ENCODE data around the gene NHS. TPM values are rescaled to one million over a fixed set of nuclear protein-coding genes. Genes with fewer than 3 reads are reported as not detected.

NHS gene
- total RNA-seq, 1 donor, result 10.5 TPM

DNA sequence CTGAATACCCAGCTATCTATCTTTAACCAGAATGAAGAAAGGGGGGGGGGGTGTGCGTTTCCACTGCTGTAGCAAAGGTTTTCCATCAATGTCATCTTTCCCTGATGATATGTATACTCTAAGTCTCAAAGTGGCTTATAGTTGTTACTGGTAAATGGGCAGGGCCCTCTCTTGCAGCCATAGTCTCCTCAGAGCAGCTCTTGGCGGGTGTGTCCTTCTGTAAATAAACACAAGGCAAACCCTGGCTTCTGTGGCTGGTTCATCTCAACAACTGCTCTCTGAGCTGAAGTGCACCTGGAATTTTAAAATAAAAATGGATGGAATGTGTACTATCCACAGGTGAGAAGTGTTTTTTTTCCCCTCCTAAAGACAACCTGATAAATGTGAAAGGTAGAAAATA, 304.8 kb downstream of the NHS start:
- H3K4me1 ChIP-seq (ENCODE audit: insufficient read depth, low read length), result no peaks in the 10 kb centered on the region
- H3K27ac ChIP-seq (ENCODE audit: low read depth, low read length), result no peak overlapping the region
- TF ChIP-seq CTCF (IDR thresholded peaks at IDR 0.05; ENCODE audit: extremely low read depth, low read depth, low read length), result no peak
- DNase-seq (ENCODE audit: insufficient read length, low spot score, missing footprints), result no peak
- H4K20me1 ChIP-seq (ENCODE audit: insufficient read depth, low read length), result peaks cover 13% of the 10 kb centered on the region
- no peaks in the 10 kb centered on the region for H3K79me2 ChIP-seq (ENCODE audit: insufficient read depth, low read length)
- H2AFZ ChIP-seq (ENCODE audit: low read length), result no peak overlapping the region
- no peaks in the 10 kb centered on the region for H3K9me3 ChIP-seq (ENCODE audit: low read depth, low read length)
- H3K4me3 ChIP-seq (ENCODE audit: insufficient read depth, low read length), result no peak overlapping the region
- no peak overlapping the region for H3K4me2 ChIP-seq (ENCODE audit: insufficient read depth, low read length)
- no peaks in the 10 kb centered on the region for H3K27me3 ChIP-seq (ENCODE audit: insufficient read depth, low read length)
- no peaks in the 10 kb centered on the region for H3K36me3 ChIP-seq (ENCODE audit: insufficient read depth, low read length)

GRCh38 chrX:17680732-17681413, 305.9 kb downstream of the NHS start:
- peaks cover 15% of the 10 kb centered on the region for H4K20me1 ChIP-seq (ENCODE audit: insufficient read depth, low read length)
- no peaks in the 10 kb centered on the region for H3K4me1 ChIP-seq (ENCODE audit: insufficient read depth, low read length)
- no peaks in the 10 kb centered on the region for H3K36me3 ChIP-seq (ENCODE audit: insufficient read depth, low read length)
- H3K27me3 ChIP-seq (ENCODE audit: insufficient read depth, low read length), result no peaks in the 10 kb centered on the region
- H3K4me2 ChIP-seq (ENCODE audit: insufficient read depth, low read length), result no peak overlapping the region
- DNase-seq (ENCODE audit: insufficient read length, low spot score, missing footprints), result peak; percentile 47
- no peaks in the 10 kb centered on the region for H3K79me2 ChIP-seq (ENCODE audit: insufficient read depth, low read length)
- no peak overlapping the region for H3K27ac ChIP-seq (ENCODE audit: low read depth, low read length)
- no peaks in the 10 kb centered on the region for H3K9me3 ChIP-seq (ENCODE audit: low read depth, low read length)
- H3K4me3 ChIP-seq (ENCODE audit: insufficient read depth, low read length), result no peak overlapping the region
- no peak for TF ChIP-seq CTCF (IDR thresholded peaks at IDR 0.05; ENCODE audit: extremely low read depth, low read depth, low read length)
- H2AFZ ChIP-seq (ENCODE audit: low read length), result no peak overlapping the region

- Histone ChIP-seq H3K79me2 (ENCODE audit: insufficient read depth, low read length) (no peaks in the 10 kb centered on the region), H3K27me3 (ENCODE audit: insufficient read depth, low read length) (no peaks in the 10 kb centered on the region), H3K4me3 (ENCODE audit: insufficient read depth, low read length) (no peak overlapping the region), H3K36me3 (ENCODE audit: insufficient read depth, low read length) (no peaks in the 10 kb centered on the region), H2AFZ (ENCODE audit: low read length) (no peak overlapping the region), H3K27ac (ENCODE audit: low read depth, low read length) (no peak overlapping the region), H3K9me3 (ENCODE audit: low read depth, low read length) (no peaks in the 10 kb centered on the region), H3K4me2 (ENCODE audit: insufficient read depth, low read length) (no peak overlapping the region), H3K4me1 (ENCODE audit: insufficient read depth, low read length) (no peaks in the 10 kb centered on the region), H4K20me1 (ENCODE audit: insufficient read depth, low read length) (peaks cover 15% of the 10 kb centered on the region)
- TF ChIP-seq CTCF (IDR thresholded peaks at IDR 0.05; ENCODE audit: extremely low read depth, low read depth, low read length), result no peak
- DNase-seq (ENCODE audit: insufficient read length, low spot score, missing footprints), result no peak
Measured at GRCh38 chrX:17682259-17682658, 307.3 kb downstream of the NHS start.

DNA sequence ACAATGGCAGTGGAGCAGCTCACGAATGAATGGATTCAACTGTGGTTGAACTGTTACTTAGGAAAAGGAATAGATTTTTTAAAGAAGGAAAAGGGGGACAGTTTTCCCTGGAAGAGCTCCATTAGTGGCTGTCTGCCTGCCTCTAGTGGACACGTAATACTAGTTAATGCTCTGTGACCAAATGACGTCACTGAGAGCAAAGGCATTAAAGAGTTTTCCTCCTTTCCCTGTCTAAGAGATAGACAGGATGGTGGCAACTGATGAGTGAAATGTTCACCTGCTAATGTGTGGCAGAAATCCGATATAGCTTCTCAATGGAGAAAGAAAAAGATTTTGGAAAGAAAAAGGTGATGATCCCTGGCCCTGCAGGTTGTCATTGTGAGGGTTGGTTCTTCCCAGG, 310.0 kb downstream of the NHS start:
- H3K79me2 ChIP-seq (ENCODE audit: insufficient read depth, low read length), result no peaks in the 10 kb centered on the region
- no peak for TF ChIP-seq CTCF (IDR thresholded peaks at IDR 0.05; ENCODE audit: extremely low read depth, low read depth, low read length)
- H3K4me1 ChIP-seq (ENCODE audit: insufficient read depth, low read length), result no peaks in the 10 kb centered on the region
- no peak overlapping the region for H3K4me3 ChIP-seq (ENCODE audit: insufficient read depth, low read length)
- peak; percentile 60 for DNase-seq (ENCODE audit: insufficient read length, low spot score, missing footprints)
- peaks cover 15% of the 10 kb centered on the region for H4K20me1 ChIP-seq (ENCODE audit: insufficient read depth, low read length)
- H2AFZ ChIP-seq (ENCODE audit: low read length), result no peak overlapping the region
- no peaks in the 10 kb centered on the region for H3K27me3 ChIP-seq (ENCODE audit: insufficient read depth, low read length)
- no peak overlapping the region for H3K4me2 ChIP-seq (ENCODE audit: insufficient read depth, low read length)
- H3K27ac ChIP-seq (ENCODE audit: low read depth, low read length), result no peak overlapping the region
- no peaks in the 10 kb centered on the region for H3K9me3 ChIP-seq (ENCODE audit: low read depth, low read length)
- no peaks in the 10 kb centered on the region for H3K36me3 ChIP-seq (ENCODE audit: insufficient read depth, low read length)

Measured in osteoblast (primary cell).